Measurements from ENCODE around the gene SEMA3G.

DNA sequence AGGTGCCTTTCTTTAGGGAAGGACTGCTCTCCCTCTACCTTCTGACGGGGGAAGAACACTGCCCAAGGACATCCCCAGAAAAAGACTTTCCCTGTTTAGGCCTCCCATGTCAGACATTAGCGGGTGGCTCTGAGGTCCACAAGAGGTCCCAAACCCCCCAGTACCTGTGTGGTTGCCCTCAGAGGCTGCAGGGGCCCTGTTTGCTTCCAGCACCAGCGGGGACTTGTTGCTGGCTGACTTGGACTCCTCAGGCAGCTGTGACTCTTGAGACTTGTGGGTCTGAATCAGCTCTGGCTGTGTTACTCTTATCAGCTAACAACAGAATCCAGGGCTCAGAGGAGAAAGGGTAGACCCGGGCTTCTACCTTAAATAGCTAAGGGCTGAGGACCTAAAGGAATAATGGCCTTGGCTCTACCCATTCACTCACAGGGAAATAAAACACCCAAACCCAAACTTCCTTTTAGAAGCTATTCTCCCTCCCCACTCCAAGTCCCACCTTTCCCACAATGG, 39.2 kb downstream of the SEMA3G start:
- no peak for TF ChIP-seq ZFX (IDR thresholded peaks at IDR 0.05)
- TF ChIP-seq, protein P1, sequence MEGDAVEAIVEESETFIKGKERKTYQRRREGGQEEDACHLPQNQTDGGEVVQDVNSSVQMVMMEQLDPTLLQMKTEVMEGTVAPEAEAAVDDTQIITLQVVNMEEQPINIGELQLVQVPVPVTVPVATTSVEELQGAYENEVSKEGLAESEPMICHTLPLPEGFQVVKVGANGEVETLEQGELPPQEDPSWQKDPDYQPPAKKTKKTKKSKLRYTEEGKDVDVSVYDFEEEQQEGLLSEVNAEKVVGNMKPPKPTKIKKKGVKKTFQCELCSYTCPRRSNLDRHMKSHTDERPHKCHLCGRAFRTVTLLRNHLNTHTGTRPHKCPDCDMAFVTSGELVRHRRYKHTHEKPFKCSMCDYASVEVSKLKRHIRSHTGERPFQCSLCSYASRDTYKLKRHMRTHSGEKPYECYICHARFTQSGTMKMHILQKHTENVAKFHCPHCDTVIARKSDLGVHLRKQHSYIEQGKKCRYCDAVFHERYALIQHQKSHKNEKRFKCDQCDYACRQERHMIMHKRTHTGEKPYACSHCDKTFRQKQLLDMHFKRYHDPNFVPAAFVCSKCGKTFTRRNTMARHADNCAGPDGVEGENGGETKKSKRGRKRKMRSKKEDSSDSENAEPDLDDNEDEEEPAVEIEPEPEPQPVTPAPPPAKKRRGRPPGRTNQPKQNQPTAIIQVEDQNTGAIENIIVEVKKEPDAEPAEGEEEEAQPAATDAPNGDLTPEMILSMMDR (conservative IDR thresholded peaks at IDR 0.05) = no peak

Measured in C4-2B (cell line).